ENCODE data around the gene STK32C. TPM values are rescaled to one million over a fixed set of nuclear protein-coding genes. Genes with fewer than 3 reads are reported as not detected.

STK32C gene
- total RNA-seq, 1 donor from 2014 or later: 15.7 TPM

- H3K4me3 Mint-ChIP-seq (ENCODE audit: unreplicated experiment): peak overlapping the region; percentile 95
- H3K9me3 Mint-ChIP-seq (ENCODE audit: unreplicated experiment): no peaks in the 10 kb centered on the region
- no peak for DNase-seq (ENCODE audit: extremely low spot score, unreplicated experiment)
- H3K4me1 Mint-ChIP-seq (ENCODE audit: unreplicated experiment): peaks cover 48% of the 10 kb centered on the region
- TF ChIP-seq, protein P1, sequence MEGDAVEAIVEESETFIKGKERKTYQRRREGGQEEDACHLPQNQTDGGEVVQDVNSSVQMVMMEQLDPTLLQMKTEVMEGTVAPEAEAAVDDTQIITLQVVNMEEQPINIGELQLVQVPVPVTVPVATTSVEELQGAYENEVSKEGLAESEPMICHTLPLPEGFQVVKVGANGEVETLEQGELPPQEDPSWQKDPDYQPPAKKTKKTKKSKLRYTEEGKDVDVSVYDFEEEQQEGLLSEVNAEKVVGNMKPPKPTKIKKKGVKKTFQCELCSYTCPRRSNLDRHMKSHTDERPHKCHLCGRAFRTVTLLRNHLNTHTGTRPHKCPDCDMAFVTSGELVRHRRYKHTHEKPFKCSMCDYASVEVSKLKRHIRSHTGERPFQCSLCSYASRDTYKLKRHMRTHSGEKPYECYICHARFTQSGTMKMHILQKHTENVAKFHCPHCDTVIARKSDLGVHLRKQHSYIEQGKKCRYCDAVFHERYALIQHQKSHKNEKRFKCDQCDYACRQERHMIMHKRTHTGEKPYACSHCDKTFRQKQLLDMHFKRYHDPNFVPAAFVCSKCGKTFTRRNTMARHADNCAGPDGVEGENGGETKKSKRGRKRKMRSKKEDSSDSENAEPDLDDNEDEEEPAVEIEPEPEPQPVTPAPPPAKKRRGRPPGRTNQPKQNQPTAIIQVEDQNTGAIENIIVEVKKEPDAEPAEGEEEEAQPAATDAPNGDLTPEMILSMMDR (IDR thresholded peaks at IDR 0.05): no peak
- H3K27ac Mint-ChIP-seq (ENCODE audit: unreplicated experiment): peak overlapping the region; percentile 91
- H3K27me3 Mint-ChIP-seq (ENCODE audit: unreplicated experiment): no peaks in the 10 kb centered on the region
- peaks cover 19% of the 10 kb centered on the region for H3K36me3 Mint-ChIP-seq (ENCODE audit: unreplicated experiment)
Observed at GRCh38 chr10:132329565-132330485, 22.1 kb upstream of the STK32C start.

DNA sequence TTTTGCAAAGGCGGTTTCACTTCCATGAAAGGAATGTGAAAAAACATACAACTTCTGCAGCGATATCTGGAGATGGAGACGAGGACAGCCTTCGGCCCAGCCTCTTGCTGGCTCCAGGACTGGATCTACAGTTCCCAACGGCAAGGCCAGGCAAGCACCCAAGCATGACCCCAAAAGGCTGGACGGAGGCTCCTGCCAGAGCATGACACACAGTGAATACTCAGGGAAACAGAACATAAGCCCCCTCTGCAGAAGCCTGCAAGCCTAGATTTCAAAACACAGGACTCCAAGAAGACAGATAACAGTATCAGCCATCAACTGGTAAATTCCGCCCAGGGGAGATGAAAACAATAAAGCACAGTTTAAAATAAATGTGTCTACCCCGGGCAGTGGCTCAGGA is 21.0 kb upstream of the STK32C start:
- peaks cover 51% of the 10 kb centered on the region for H3K4me1 Mint-ChIP-seq (ENCODE audit: unreplicated experiment)
- H3K27me3 Mint-ChIP-seq (ENCODE audit: unreplicated experiment): no peaks in the 10 kb centered on the region
- peak overlapping the region; percentile 29 for H3K27ac Mint-ChIP-seq (ENCODE audit: unreplicated experiment)
- H3K36me3 Mint-ChIP-seq (ENCODE audit: unreplicated experiment): peaks cover 20% of the 10 kb centered on the region
- DNase-seq (ENCODE audit: extremely low spot score, unreplicated experiment): no peak
- H3K4me3 Mint-ChIP-seq (ENCODE audit: unreplicated experiment): peak overlapping the region; percentile 95
- H3K9me3 Mint-ChIP-seq (ENCODE audit: unreplicated experiment): no peaks in the 10 kb centered on the region
- TF ChIP-seq, protein P1 (IDR thresholded peaks at IDR 0.05): no peak

DNA sequence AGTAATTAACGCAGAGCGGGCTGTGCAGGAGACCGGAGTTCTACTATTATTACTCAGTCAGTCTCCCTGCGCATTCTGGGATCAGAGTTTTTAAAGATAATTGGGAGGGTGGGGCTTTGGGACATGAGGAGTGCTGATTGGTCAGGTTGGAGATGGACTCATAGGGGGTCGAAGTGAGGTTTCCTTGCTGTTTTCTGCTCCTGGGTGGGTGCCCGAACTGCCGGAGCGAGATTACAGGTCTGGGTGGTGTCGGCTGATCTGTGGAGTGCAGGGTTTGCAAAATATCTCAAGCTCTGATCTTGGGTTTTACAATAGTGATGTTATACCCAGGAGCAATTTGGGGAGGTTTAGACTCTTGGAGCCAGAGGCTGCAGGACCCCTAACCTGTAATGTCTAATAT is 20.4 kb upstream of the STK32C start:
- no peak overlapping the region for H3K27ac Mint-ChIP-seq (ENCODE audit: unreplicated experiment)
- H3K4me3 Mint-ChIP-seq (ENCODE audit: unreplicated experiment): no peak overlapping the region
- TF ChIP-seq, protein P1 (IDR thresholded peaks at IDR 0.05): no peak
- peaks cover 22% of the 10 kb centered on the region for H3K36me3 Mint-ChIP-seq (ENCODE audit: unreplicated experiment)
- H3K27me3 Mint-ChIP-seq (ENCODE audit: unreplicated experiment): no peaks in the 10 kb centered on the region
- no peaks in the 10 kb centered on the region for H3K9me3 Mint-ChIP-seq (ENCODE audit: unreplicated experiment)
- DNase-seq (ENCODE audit: extremely low spot score, unreplicated experiment): no peak
- H3K4me1 Mint-ChIP-seq (ENCODE audit: unreplicated experiment): peaks cover 47% of the 10 kb centered on the region

GRCh38 chr10:132326925-132327324 is 19.2 kb upstream of the STK32C start:
- Mint-ChIP-seq H3K27ac (ENCODE audit: unreplicated experiment) (peak overlapping the region; percentile 28), H3K4me1 (ENCODE audit: unreplicated experiment) (peaks cover 44% of the 10 kb centered on the region), H3K4me3 (ENCODE audit: unreplicated experiment) (no peak overlapping the region), H3K27me3 (ENCODE audit: unreplicated experiment) (no peaks in the 10 kb centered on the region), H3K9me3 (ENCODE audit: unreplicated experiment) (no peaks in the 10 kb centered on the region), H3K36me3 (ENCODE audit: unreplicated experiment) (peaks cover 22% of the 10 kb centered on the region)
- no peak for DNase-seq (ENCODE audit: extremely low spot score, unreplicated experiment)
- TF ChIP-seq, protein P1 (IDR thresholded peaks at IDR 0.05): no peak

DNA sequence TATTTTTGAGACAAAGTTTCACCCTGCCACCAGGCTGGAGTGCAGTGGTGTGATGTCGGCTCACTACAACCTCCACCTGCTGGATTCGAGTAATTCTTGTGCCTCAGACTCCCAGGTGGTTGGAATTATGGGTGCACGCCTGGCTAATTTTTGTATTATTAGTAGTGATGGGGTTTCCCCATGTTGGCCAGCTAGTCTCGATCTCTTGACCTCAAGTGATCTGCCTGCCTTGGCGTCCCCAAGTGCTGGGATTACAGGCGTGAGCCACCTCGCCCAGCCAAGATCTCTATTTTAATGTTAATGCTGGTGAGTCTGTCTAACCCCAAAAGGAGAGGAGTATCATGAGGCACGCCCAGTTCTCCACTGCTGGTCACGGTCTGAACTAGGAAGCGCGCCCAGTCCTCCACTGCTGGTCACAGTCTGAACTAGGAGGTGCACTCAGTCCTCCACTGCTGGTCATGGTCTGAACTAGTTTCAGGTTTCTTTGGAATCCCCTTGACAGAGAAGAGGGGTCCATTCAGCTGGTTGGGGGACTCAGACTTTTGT is 18.7 kb upstream of the STK32C start:
- Mint-ChIP-seq H3K4me1 (ENCODE audit: unreplicated experiment) (peaks cover 45% of the 10 kb centered on the region), H3K27ac (ENCODE audit: unreplicated experiment) (no peak overlapping the region), H3K4me3 (ENCODE audit: unreplicated experiment) (no peak overlapping the region), H3K36me3 (ENCODE audit: unreplicated experiment) (peaks cover 24% of the 10 kb centered on the region), H3K27me3 (ENCODE audit: unreplicated experiment) (no peaks in the 10 kb centered on the region), H3K9me3 (ENCODE audit: unreplicated experiment) (no peaks in the 10 kb centered on the region)
- TF ChIP-seq, protein P1 (IDR thresholded peaks at IDR 0.05): no peak
- DNase-seq (ENCODE audit: extremely low spot score, unreplicated experiment): no peak
